ENCODE measurements around the gene TMEM25.

GRCh38 chr11:118491041-118491440 is 40.0 kb upstream of the TMEM25 start:
- TF ChIP-seq, protein P1, sequence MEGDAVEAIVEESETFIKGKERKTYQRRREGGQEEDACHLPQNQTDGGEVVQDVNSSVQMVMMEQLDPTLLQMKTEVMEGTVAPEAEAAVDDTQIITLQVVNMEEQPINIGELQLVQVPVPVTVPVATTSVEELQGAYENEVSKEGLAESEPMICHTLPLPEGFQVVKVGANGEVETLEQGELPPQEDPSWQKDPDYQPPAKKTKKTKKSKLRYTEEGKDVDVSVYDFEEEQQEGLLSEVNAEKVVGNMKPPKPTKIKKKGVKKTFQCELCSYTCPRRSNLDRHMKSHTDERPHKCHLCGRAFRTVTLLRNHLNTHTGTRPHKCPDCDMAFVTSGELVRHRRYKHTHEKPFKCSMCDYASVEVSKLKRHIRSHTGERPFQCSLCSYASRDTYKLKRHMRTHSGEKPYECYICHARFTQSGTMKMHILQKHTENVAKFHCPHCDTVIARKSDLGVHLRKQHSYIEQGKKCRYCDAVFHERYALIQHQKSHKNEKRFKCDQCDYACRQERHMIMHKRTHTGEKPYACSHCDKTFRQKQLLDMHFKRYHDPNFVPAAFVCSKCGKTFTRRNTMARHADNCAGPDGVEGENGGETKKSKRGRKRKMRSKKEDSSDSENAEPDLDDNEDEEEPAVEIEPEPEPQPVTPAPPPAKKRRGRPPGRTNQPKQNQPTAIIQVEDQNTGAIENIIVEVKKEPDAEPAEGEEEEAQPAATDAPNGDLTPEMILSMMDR (tag by site-specific recombination; IDR thresholded peaks at IDR 0.05): no peak
- no peak for TF ChIP-seq ZNF843 (tag by site-specific recombination; IDR thresholded peaks at IDR 0.05)
- TF ChIP-seq ZBTB10 (tag by site-specific recombination; IDR thresholded peaks at IDR 0.05): no peak
- no peak for TF ChIP-seq ZNF274 (IDR thresholded peaks at IDR 0.05; ENCODE audit: low read length)
- TF ChIP-seq ZNF274 (tag by site-specific recombination; IDR thresholded peaks at IDR 0.05; ENCODE audit: borderline replicate concordance): no peak
- TF ChIP-seq ZNF549 (tag by site-specific recombination; IDR thresholded peaks at IDR 0.05): no peak
- no peak for TF ChIP-seq ZFHX2 (tag by site-specific recombination; conservative IDR thresholded peaks at IDR 0.05)
- TF ChIP-seq ZEB2 (tag by site-specific recombination; IDR thresholded peaks at IDR 0.05): no peak

Measured in HEK293 (cell line).